Measurements from ENCODE around the gene POP4. TPM values are rescaled to one million over a fixed set of nuclear protein-coding genes. Genes with fewer than 3 reads are reported as not detected.

POP4 gene
- total RNA-seq, 1 donor from 2014 or later, result 52.7 TPM

GRCh38 chr19:29587518-29587986 is 18.5 kb upstream of the POP4 start:
- DNase-seq (ENCODE audit: low spot score, unreplicated experiment), result no peak
- H3K27ac Mint-ChIP-seq, result no peak overlapping the region
- no peaks in the 10 kb centered on the region for H3K4me1 Mint-ChIP-seq (ENCODE audit: low read depth)
- H3K27me3 Mint-ChIP-seq, result peaks cover 81% of the 10 kb centered on the region
- no peak for TF ChIP-seq CTCF (IDR thresholded peaks at IDR 0.05; ENCODE audit: unreplicated experiment)
- no peaks in the 10 kb centered on the region for H3K36me3 Mint-ChIP-seq (ENCODE audit: insufficient read depth)
- H3K4me3 Mint-ChIP-seq (ENCODE audit: low read depth), result no peak overlapping the region
- H3K9me3 Mint-ChIP-seq (ENCODE audit: low read depth), result no peaks in the 10 kb centered on the region

GRCh38 chr19:29588095-29588494 is 18.0 kb upstream of the POP4 start:
- peaks cover 84% of the 10 kb centered on the region for H3K27me3 Mint-ChIP-seq

GRCh38 chr19:29590278-29590677 is 15.8 kb upstream of the POP4 start:
- no peak for DNase-seq (ENCODE audit: low spot score, unreplicated experiment)
- H3K27me3 Mint-ChIP-seq, result peaks cover 85% of the 10 kb centered on the region
- TF ChIP-seq CTCF (IDR thresholded peaks at IDR 0.05; ENCODE audit: unreplicated experiment), result no peak
- no peak overlapping the region for H3K27ac Mint-ChIP-seq
- H3K4me3 Mint-ChIP-seq (ENCODE audit: low read depth), result no peak overlapping the region
- no peaks in the 10 kb centered on the region for H3K4me1 Mint-ChIP-seq (ENCODE audit: low read depth)
- no peaks in the 10 kb centered on the region for H3K36me3 Mint-ChIP-seq (ENCODE audit: insufficient read depth)
- no peaks in the 10 kb centered on the region for H3K9me3 Mint-ChIP-seq (ENCODE audit: low read depth)

More at GRCh38 chr19:29588095-29588494, 18.0 kb upstream of the POP4 start:
- Mint-ChIP-seq H3K27ac (no peak overlapping the region), H3K9me3 (ENCODE audit: low read depth) (no peaks in the 10 kb centered on the region), H3K36me3 (ENCODE audit: insufficient read depth) (no peaks in the 10 kb centered on the region), H3K4me3 (ENCODE audit: low read depth) (no peak overlapping the region), H3K4me1 (ENCODE audit: low read depth) (no peaks in the 10 kb centered on the region)
- TF ChIP-seq CTCF (IDR thresholded peaks at IDR 0.05; ENCODE audit: unreplicated experiment), result no peak
- no peak for DNase-seq (ENCODE audit: low spot score, unreplicated experiment)

GRCh38 chr19:29591670-29592069 is 14.4 kb upstream of the POP4 start:
- Mint-ChIP-seq H3K4me3 (ENCODE audit: low read depth) (no peak overlapping the region), H3K27me3 (peaks cover 75% of the 10 kb centered on the region), H3K4me1 (ENCODE audit: low read depth) (peaks cover 4% of the 10 kb centered on the region), H3K36me3 (ENCODE audit: insufficient read depth) (no peaks in the 10 kb centered on the region), H3K9me3 (ENCODE audit: low read depth) (no peaks in the 10 kb centered on the region), H3K27ac (no peak overlapping the region)
- DNase-seq (ENCODE audit: low spot score, unreplicated experiment), result no peak
- no peak for TF ChIP-seq CTCF (IDR thresholded peaks at IDR 0.05; ENCODE audit: unreplicated experiment)

GRCh38 chr19:29593869-29594268 is 12.2 kb upstream of the POP4 start:
- no peak for DNase-seq (ENCODE audit: low spot score, unreplicated experiment)
- Mint-ChIP-seq H3K27me3 (peaks cover 69% of the 10 kb centered on the region), H3K27ac (no peak overlapping the region), H3K4me1 (ENCODE audit: low read depth) (peaks cover 9% of the 10 kb centered on the region), H3K9me3 (ENCODE audit: low read depth) (no peaks in the 10 kb centered on the region), H3K4me3 (ENCODE audit: low read depth) (no peak overlapping the region), H3K36me3 (ENCODE audit: insufficient read depth) (no peaks in the 10 kb centered on the region)
- TF ChIP-seq CTCF (IDR thresholded peaks at IDR 0.05; ENCODE audit: unreplicated experiment), result no peak

All from progenitor cell of endocrine pancreas (in vitro differentiated cells).